Vagina (tissue), 2 donors: ENCODE data around the gene PHYHIPL.

Source experiments
- POLR2A ChIP-seq, 2 donors: fragments of 450-650 bp; IDR thresholded peaks; one replicate each; pipeline ENCODE4 v1.6.1; 2017; ENCODE audit warnings: antibody characterized with exemption in 2 of 2, mild to moderate bottlenecking in 2 of 2, moderate library complexity in 2 of 2
- TF ChIP-seq, protein P1 (sequence below), 3 experiments: fragments of 450-650 bp in 2 of 3; fragments of 200-600 bp in 1 of 3; sonication (generic) in 1 of 3; IDR thresholded peaks; one replicate each; pipeline ENCODE4 v1.5.1; 2017 to 2019; ENCODE audit warnings: antibody characterized with exemption in 3 of 3, mild to moderate bottlenecking in 2 of 3, moderate library complexity in 2 of 3

DNA sequence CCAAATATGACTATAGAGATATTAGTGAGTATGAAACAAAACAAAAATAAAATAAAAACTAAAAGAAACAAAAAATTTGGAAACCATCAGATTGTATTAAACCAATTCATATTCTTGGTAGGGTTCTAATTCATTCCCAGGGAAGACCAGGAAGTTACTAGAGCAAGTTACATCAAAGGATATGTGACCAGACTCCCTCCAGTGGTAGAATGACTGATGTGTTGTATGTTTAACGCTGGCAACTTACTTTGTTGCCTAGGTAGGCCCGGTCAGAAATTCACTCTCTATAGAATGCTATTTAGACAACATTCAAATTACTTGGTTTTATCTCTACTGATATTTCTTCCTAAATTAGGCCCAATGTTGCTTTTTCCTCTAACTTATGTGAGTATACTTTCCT is 5.2 kb downstream of the PHYHIPL start:
- TF ChIP-seq, protein P1, sequence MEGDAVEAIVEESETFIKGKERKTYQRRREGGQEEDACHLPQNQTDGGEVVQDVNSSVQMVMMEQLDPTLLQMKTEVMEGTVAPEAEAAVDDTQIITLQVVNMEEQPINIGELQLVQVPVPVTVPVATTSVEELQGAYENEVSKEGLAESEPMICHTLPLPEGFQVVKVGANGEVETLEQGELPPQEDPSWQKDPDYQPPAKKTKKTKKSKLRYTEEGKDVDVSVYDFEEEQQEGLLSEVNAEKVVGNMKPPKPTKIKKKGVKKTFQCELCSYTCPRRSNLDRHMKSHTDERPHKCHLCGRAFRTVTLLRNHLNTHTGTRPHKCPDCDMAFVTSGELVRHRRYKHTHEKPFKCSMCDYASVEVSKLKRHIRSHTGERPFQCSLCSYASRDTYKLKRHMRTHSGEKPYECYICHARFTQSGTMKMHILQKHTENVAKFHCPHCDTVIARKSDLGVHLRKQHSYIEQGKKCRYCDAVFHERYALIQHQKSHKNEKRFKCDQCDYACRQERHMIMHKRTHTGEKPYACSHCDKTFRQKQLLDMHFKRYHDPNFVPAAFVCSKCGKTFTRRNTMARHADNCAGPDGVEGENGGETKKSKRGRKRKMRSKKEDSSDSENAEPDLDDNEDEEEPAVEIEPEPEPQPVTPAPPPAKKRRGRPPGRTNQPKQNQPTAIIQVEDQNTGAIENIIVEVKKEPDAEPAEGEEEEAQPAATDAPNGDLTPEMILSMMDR (IDR thresholded peaks at IDR 0.05) = peak in 1 of 3 experiments; percentile 44
- no peak for TF ChIP-seq POLR2A (IDR thresholded peaks at IDR 0.05)
